Effector CD4-positive, alpha-beta T cell (primary cell): ENCODE data around the gene KIAA0753.

Experiments
- DNase-seq: peaks from one replicate; pipeline ENCODE4 v3.0.0-alpha.2; 2020

Gene KIAA0753

DNA sequence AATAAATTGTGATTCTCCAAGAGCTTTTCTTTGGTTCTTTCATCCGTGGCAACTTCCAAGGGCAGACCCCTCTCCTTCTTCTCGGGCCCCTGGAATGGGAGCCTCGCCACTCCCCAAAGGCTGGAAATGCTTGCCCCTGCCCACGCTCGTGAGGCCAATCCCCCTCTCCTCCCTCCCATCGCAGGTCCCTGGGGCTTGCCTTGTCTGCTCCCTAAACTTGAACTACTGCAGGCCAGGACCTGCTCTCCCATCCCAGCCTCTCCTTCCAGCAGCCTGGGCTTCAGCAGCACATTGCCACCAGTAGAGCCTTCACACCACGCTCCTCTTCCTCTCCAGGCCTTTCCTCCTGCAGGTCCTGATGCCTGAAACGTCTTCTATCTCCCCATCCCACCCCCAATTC lies 95.2 kb downstream of the KIAA0753 start:
- DNase-seq = no peak

DNA sequence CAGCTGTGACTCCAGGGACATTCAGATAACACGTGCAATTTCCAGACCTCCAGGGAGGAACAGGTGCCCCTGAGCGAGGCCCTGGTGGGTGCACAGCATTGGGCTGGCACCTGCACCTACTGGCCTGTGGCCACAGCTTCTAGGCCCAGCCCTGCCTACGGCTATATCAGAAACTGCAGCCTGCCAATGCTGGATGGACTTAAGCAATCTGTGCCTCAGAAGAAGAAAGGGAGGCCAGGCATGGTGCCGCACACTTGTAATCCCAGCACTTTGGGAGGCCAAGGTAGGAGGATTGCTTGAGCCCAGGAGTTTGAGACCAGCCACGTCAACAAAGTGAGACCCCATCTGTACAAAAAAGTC lies 96.5 kb downstream of the KIAA0753 start:
- DNase-seq = no peak

DNA sequence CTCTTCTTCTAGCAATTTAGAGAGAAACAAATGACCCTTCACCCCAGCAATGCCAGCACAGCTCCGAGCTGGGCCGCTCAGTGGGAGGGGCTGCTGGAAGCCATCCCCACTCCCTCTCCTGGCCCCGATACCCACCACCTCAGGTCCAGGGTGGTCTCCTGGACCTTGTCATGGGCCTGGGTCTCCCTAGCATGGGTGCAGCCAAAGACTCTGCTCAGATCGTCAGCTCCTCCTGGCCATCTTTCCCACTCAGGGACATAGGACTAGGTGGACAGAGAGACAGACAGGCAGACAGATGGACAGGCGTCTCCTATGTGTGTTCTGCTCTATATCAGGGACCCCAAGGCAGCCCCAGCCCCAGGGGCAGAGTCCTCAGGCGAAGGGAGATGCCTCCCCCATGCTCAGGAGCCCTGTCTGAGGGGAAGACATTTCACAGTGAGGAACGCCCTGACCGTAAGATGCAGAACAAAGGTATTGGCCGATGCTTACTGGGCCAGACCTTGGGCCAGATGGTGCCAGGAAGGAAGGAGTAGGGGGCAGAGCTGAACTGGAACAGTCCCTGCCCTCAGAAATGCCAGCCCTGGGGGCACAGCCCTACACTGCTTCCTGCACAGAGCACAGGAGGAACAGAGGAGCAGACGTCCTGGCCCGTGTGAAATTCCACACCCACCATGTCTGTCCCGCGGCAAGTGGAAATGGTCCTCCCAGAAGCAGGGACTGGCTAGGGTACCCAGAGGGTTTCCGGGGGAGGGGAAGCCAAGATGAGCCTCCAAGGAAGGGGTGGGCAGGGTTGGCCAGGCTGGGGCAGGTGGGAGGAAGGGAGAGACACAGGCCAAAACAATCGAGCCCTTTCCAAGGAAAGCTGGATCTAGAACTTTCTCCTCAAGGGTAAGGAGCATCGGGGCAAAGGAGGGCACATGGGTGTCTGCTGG lies 97.2 kb downstream of the KIAA0753 start:
- no peak for DNase-seq

DNA sequence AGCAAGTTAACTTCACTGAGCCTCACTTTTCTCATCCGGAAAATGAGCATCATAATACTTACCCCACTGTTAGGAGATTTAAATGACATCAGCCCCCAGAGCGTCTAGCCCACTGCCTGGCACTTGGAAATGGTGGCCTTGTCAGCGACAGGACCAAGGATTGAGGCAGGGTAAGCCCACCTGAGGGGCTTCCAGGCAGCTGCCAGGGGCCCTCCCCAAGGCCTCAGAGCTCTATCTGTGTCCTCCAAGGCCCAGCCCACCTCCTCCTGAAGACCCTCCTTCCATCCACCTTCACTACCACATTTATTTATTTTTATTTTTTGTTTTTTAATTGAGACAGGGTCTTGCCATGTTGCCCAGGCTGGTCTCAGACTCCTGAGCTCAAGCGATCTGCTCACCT lies 97.9 kb downstream of the KIAA0753 start:
- no peak for DNase-seq

DNA sequence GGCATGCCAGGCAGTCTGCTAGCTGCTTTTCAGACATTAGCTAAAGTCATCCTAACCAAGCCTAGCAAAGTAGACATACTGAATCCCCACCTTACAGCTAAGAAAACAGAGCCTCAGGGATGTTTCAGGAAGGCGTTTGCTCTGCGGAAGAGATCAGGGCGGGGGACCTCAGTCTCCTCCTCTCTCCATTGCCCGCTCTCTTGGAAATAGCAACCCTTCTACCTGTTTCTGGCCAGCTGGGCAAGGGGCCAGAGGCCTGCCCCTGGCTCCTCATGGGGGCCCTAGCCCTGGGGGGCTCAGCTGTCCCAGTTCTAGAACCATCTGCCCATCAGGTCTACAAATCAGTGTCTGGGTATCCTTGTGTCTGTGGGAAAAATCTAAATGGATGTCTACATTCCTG lies 98.6 kb downstream of the KIAA0753 start:
- DNase-seq = no peak

DNA sequence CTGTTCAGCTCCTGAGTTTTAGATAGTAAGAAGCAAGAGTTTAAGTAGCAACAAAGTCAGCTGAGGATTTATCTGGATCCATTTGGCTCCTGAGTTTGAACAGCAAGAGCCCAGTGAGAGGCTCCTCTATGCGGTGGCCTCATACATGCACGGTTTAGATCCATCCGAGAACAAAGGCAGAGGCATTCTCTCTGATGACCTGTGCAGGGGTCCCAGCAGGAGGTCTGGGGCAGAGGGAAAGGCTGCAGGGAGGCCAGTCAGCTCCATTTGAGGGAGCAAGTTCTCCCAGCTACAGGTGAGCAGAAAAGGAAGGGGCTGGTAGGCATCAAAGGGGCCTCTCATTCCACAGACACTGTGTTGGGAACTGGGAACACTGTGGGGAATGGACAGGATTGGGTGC lies 100.6 kb downstream of the KIAA0753 start:
- no peak for DNase-seq

DNA sequence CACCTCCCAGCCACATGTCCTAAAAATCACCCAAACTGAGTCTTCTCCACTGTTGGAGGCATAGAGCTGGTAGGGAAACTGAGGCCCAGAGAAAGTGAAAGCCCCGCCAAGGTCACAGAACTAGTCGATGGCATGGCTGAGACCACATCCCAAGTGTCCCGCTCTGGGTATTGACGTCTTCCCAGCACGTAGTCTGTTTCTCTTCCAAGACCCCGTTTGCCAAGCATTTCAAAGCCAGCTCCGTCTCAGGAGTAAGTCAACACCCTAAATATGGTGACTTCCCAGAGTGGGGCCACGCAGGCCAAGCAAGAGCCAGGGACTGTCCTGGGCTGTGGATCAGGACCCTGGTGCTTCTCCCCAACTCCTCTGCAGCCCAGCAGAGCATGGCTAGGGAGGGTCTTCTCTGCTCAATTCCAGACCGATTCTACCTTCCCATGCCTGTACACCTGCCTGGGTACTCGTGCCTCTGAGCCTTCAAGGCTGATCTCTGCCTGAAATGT lies 103.9 kb downstream of the KIAA0753 start:
- DNase-seq = no peak

DNA sequence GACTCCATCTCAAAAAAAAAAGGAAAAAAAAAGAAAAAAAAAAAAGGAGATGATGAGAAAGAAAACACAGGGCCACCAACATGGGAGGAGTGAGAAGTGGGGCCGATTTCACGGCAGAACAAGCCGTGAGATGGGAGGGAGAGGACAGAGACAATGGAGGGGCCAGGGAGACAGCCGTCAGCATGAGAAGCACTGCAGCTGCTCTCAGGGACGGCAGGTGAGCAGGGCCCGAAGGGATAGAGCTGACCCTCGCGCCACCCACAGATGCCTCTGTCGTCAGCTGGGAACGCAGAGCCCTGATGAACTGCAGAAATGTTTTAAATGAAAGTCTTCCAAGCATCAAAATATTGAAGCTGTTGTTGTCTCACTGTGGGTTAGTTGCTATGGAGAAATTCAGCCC lies 104.5 kb downstream of the KIAA0753 start:
- DNase-seq = no peak

DNA sequence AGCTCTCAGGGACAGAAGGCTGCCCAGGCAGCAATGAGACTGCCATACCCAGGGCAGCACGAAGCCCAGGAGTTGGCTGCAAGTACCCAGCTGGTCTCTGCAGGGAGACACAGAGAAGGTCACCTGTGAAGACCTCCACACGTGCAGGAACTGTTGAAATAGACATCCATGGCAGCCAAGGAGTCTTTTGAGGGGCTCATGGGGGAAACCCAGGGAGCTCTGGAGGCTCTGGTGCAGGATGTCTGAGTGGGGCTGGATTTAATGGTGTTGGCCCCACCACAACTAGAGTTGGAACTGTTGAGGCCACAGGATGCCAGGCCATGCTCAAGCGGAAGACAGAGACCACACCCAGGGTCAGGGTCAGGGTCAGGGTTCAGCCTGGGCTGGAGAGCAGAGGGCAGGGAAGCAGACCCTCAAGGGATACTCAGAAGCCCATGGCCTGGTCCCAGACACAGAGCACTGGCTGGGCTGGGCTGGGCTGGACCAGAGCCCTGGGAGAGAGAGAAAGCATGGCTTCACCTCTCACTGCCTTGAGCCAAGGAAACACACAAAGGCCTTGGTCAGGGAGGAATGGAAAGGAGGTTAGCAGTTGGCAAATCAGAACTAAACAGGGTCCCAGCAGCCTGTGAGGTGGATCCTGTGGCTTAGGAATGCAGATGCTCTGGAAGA lies 105.5 kb downstream of the KIAA0753 start:
- DNase-seq = no peak

DNA sequence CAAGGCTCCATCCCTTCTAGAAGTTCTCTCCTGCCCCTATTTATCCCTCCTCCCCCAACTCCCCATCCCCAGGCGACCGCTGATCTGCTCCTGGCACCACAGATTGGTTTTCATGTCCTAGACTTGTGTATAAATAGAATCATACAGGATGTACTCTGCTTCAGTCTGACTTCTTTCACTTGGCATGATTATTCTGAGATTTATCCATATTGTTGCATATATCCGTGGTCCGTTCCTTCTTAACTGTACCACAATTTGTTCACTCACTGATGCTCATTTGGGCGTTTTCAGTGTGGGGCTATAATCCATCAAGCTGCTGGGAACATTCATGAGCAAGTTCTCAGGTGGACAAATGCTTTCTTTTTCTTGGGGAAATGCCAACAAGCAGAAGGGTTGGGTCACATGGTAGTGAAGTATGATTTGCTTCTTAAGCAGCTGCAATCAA lies 108.0 kb downstream of the KIAA0753 start:
- DNase-seq = no peak

DNA sequence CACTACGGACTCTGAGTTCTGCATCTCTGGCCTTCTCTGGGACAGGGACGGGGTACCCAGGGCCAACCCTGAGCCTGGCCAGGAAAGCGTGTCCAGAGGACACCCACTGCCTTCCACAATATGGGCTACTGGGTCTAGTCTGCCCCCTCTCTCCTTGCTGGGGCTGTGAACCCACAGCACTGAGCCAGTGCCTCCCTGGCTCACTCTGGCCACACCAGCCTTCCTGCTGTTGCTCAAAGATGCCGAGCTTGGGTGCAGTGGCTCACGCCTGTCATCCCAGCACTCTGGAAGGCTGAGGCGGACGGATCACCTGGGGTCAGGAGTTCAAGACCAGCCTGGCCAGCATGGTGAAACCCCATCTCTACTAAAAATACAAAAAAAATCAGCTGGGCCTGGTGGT lies 108.9 kb downstream of the KIAA0753 start:
- DNase-seq = no peak

DNA sequence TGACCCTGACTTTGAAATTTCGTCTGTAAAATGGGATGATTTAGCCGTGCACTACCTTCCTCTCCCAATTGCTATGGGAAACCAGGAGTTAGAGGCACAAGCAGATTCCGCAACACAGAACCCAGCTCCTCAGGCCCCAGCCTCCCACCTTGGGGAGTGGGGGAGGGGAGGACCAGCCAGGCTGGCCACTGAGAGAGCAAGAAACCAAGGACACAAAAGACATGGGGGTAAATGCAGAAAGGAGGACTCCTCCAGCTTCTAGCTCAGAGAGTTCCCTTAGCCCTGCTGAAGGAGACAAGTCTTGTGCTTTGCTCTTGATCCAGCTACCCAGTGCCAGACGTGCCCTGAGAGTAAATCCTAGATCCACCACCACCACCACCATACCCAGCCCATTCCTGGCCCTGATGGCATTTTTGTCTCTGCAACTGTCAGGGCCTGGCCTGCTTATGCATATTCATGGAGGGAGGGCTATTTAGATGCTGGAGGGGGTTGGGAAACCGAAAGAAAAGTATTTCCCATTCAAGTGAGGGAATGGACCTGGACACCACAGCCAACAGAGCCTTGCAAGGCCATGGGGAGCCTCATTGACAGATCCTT lies 110.1 kb downstream of the KIAA0753 start:
- DNase-seq = no peak

DNA sequence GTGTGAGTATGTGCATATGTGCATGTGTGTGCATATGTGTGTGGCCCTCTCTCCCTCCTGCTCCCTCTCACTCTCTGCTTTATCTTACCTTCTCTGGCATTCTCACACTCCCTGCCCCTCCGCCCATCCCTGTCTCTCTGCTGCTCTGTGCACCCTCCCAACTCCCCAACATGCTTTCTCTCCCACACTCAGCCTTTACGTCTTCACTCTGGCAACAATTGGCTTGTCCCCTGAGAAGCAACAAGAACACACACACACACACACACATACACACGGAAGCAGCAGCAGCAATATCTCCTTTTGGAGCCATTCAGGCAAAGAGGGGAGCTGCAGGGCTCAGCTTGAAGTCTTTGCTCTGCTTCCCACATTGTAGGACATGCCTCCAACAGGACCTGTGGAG lies 112.0 kb downstream of the KIAA0753 start:
- no peak for DNase-seq
